Measurements from ENCODE around the gene ZBTB20. TPM values are rescaled to one million over a fixed set of nuclear protein-coding genes. Genes with fewer than 3 reads are reported as not detected.

Gene ZBTB20
- total RNA-seq, 1 experiment from 2014 or later: 5.1 TPM

DNA sequence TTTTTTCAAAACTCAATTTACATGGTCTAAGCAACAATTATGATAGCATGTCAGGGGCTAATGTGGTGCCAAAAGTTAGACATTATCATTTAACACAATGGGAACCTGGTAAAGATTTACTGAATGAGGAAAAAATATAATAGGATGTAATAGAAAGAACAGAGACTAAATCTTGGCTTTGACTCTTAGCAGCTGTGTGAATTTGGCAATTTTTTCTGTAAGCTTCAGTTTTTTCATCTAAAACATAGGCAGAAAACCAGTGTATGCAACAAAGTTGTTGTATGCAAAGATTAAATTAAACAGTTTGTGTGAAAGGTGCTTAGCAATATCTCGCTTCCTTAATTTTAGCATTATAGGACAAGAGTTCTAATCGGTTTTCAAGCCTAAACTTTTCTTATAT lies 57.6 kb downstream of the ZBTB20 start:
- DNase-seq (ENCODE audit: low spot score): no peak

- DNase-seq (ENCODE audit: low spot score): no peak
Measured at GRCh38 chr3:115087512-115087911, 59.6 kb downstream of the ZBTB20 start.

GRCh38 chr3:115086344-115086743 lies 60.7 kb downstream of the ZBTB20 start:
- DNase-seq (ENCODE audit: low spot score): no peak

DNA sequence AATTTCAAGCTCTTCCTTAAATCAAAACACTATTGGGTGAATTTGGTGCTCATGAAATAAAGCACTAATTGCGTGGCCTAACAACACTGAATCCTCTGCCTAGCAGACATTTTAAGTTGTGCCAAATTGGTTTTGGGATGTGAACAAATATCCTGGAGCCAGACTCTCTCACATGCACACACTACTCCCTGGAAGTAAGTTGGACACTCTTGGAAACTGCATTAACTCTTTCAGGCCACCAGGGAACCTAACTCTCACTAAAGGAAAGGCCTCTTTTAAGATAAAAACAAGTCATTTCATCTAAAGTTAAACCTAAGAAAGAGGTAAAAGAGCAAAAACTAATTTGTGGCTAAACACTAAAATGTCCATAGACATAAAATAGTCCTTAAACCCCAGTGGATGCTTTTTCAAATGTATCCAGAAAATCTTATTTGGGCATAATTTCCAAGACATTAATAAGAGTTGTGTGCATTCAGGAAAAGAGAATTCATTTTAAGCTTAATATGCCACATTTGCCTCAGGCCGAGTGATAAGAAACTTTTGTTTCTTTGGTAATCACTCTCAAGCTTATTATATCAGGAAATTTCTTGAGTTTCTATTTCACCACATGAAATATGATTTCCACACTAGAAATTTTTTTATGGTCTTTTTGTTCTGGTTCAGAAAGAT lies 61.8 kb downstream of the ZBTB20 start:
- DNase-seq (ENCODE audit: low spot score): no peak

DNA sequence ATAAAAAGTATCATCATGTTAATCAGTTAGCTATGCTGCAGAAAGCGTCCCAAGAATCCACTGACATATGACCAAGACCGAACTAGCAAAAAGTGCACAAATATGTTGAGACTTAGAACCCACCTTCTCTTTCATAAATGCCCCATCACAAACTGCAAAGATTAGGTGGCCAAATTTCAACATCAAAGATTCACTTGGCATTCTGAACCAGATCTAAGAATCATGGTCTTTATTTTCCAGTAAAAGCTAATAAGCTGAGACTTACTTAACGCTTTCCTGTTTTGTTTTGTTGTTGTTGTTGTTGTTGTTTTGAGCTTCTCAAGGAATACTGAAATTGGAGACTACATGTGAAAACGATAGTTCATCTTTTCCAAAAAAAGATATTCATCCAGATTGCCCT lies 62.4 kb downstream of the ZBTB20 start:
- DNase-seq (ENCODE audit: low spot score): no peak

GRCh38 chr3:115082260-115082659 lies 64.8 kb downstream of the ZBTB20 start:
- DNase-seq (ENCODE audit: low spot score): no peak

- no peak for DNase-seq (ENCODE audit: low spot score)
Measured at GRCh38 chr3:115081444-115081843, 65.6 kb downstream of the ZBTB20 start.

DNA sequence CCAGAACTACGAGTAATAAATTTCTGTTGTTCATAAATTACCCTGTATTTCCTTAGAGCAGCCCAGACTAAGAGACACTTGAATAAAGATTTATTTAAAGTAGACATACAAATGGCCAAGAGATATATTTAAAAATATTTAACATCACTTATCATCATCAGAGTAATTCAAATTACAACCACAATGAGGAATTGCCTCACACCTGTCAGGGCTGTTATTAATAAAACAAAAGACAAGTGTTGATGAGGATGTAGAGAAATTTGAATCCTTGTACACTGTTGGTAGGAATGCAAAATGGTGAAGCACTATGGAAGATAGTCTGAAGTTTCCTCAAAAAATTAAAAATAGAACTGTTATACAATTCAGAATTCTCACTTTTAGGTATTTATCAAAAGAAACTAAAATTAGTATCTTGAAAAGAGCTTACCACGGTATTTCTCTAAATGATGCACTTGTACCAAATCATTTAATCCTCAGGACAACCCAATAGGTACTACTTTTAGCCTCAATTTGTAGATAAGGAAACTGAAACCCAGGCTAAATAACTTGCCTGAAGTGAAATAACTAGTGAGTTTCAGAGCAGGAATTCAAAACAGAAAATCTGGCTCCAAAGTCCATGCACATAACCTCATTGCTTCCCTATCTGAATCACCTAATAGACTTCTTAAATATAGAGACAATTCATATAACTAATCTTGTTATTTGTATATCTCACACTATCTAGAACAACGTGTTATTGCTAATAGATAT lies 69.4 kb downstream of the ZBTB20 start:
- DNase-seq (ENCODE audit: low spot score): no peak

DNA sequence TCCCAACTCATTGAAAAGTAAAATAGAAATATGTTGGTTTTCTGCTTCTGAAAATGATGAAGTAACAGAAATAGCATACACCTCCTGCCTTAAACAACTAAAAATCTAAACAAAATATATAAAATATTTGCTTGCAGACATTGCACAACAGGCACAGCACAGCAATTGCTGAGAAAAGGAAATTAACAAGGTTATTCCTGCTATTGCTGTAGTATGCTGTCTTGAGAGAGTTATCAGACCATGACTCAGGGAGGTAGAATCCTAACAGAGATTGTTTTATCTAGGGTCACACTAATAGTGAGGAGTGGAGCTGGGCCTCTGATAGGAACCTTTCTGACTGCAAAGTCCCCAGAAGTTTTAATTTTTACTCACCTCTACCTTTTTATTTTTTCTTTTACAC lies 72.6 kb downstream of the ZBTB20 start:
- DNase-seq (ENCODE audit: low spot score): no peak

DNA sequence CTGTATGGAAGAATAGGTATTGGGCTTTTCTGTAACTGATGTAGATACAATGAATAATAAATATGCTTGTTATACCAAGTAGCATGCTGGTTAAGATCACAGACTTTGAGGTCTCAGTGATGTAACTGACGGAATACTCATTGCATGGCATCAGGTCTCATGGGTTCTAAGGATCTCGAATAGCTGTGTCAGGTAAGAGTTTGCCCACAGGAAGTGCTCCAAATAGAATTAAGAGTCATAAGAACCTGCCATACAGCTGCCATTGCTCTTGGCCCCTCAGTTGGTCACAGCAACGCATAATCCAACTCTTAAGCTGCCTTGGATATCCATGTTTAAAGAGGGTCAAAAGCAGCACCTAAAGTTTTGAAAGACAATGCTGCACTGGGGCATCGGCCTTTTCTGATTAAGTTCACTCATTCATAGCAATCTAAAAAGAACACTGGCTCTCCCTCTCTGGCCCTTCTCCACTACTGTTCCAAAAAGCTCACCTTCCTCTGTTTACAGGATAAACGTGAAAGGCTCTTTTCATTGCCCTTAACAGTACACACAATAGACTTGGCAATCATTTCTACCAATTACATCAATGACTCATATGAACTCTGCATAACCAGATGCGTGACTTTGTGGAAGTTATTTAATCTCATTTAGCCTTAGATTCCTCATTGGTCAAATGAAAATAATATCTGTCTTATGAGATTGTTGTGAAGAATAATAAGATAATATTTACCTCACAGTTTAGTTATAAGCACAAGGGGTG lies 74.6 kb downstream of the ZBTB20 start:
- DNase-seq (ENCODE audit: low spot score): peak; percentile 67

DNA sequence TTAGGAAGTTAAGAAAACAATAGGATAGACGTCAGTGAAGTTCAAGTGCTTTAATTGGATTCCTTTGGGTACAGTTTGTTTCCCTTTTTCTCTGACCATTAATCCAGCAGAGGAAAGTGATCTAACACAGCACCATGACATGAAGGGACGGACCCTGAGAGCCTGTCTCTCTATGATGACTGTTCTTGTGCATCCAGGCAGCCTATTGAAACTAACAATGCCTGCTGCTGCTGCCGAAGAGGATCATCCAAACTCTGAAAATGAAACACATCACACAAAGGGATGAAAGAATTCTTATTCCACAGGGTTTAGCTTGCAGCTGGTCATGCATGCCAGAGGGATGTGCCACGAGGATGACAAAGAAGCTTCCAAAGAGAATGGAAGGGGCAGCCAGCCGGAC lies 75.5 kb downstream of the ZBTB20 start:
- DNase-seq (ENCODE audit: low spot score): peak; percentile 22

GRCh38 chr3:115071166-115071565 lies 75.9 kb downstream of the ZBTB20 start:
- peak; percentile 6 for DNase-seq (ENCODE audit: low spot score)

DNA sequence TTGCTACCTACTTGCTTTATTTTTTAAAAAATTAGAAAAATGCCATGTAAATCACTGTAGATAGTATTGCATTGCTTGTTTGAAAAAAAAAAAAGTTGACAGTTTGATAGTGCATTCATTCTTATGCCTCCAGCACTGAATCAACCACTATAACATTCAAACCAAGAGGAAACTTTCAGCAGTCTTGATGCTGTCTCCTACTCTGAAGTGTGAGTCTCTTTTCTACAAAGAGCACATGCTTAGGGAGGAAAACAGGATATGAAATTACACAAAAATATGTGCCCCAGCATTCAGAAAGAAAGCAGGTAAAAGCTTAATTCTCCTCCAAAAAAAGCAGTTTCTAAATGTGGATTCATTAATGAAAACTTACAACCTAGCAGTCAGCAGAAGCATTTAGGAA lies 78.3 kb downstream of the ZBTB20 start:
- DNase-seq (ENCODE audit: low spot score): no peak

DNA sequence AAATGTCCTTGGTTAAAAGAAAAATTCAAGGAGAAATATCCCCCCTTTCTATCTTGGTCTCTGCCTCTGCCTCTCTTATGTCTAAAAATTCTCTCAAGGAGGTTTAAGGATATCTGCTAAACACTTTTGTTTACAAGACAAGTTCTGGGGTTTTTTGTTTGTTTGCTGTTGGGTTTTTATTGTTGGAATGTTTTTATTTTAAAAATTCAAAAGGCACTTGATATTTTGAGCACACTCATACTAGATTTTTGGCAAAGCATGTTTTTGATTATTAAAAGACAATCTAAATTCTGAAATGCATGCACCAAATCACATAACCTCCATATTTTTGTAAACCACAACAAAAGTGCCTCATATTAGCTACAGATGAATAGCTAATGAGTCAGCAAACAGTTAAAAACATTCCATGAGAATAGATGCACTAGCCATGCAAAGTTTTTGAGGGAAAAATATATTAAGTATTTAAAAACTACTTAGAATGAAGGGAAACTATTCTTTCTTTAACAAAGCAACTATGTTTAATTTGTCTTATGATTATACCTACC lies 84.6 kb downstream of the ZBTB20 start:
- DNase-seq (ENCODE audit: low spot score): no peak

- no peak for DNase-seq (ENCODE audit: low spot score)
Measured at GRCh38 chr3:115062009-115062408, 85.1 kb downstream of the ZBTB20 start.

GRCh38 chr3:115052906-115053305 lies 94.2 kb downstream of the ZBTB20 start:
- DNase-seq (ENCODE audit: low spot score): no peak

GRCh38 chr3:115042351-115042750 lies 104.7 kb downstream of the ZBTB20 start:
- DNase-seq (ENCODE audit: low spot score): no peak

- DNase-seq (ENCODE audit: low spot score): peak; percentile 25
Measured at GRCh38 chr3:115040673-115041286, 106.3 kb downstream of the ZBTB20 start.

GRCh38 chr3:115040246-115040645 lies 106.8 kb downstream of the ZBTB20 start:
- DNase-seq (ENCODE audit: low spot score): no peak

DNA sequence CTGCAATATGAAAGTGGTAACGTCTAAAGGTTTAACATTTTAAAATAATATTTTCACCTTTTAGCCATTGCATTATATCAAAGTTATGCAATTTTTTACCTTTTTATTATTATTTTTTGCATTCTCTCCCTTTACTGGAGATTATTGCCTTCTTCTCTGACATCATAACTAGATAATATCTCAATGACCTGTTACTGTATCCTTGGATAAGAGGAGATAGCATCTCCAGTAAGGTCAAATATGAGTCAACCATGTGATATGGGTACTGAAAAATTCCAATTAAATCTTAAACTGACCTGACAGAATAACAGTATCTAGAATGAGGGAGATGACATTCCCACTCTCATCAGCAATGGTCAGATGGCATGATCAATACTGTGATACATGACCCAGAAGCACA lies 108.3 kb downstream of the ZBTB20 start:
- DNase-seq (ENCODE audit: low spot score): no peak

- no peak for DNase-seq (ENCODE audit: low spot score)
Measured at GRCh38 chr3:115022835-115023398, 124.2 kb downstream of the ZBTB20 start.

GRCh38 chr3:115022199-115022598 lies 124.9 kb downstream of the ZBTB20 start:
- DNase-seq (ENCODE audit: low spot score): no peak
